GM18951 (cell line): ENCODE measurements around the gene RASSF4.

Experiments used
- POLR2A ChIP-seq: IDR thresholded peaks from 4 replicates; pipeline ENCODE4 v1.6.1; 2011; ENCODE audit warnings: mild to moderate bottlenecking; ENCODE audit not compliant: insufficient read length, insufficient read depth; ENCODE audit errors: extremely low read depth
- in situ Hi-C: fragments of 300-500 bp; cut with MboI; formaldehyde crosslinking; loops from one replicate; pipeline ENCODE4 v1.12.0; 2022; ENCODE audit warnings: low sequenced_read_pairs, mixed read lengths, inconsistent platforms; ENCODE audit not compliant: unreplicated experiment

The RASSF4 gene

GRCh38 chr10:44981172-44982113 is 21.8 kb downstream of the RASSF4 start:
- TF ChIP-seq POLR2A = no peak
- in situ Hi-C loops = no loop called here

GRCh38 chr10:44982114-44982460 is 22.5 kb downstream of the RASSF4 start:
- in situ Hi-C loops = no loop called here
- TF ChIP-seq POLR2A = no peak

GRCh38 chr10:44982496-44982895 is 22.9 kb downstream of the RASSF4 start:
- in situ Hi-C loops = no loop called here
- TF ChIP-seq POLR2A = no peak

DNA sequence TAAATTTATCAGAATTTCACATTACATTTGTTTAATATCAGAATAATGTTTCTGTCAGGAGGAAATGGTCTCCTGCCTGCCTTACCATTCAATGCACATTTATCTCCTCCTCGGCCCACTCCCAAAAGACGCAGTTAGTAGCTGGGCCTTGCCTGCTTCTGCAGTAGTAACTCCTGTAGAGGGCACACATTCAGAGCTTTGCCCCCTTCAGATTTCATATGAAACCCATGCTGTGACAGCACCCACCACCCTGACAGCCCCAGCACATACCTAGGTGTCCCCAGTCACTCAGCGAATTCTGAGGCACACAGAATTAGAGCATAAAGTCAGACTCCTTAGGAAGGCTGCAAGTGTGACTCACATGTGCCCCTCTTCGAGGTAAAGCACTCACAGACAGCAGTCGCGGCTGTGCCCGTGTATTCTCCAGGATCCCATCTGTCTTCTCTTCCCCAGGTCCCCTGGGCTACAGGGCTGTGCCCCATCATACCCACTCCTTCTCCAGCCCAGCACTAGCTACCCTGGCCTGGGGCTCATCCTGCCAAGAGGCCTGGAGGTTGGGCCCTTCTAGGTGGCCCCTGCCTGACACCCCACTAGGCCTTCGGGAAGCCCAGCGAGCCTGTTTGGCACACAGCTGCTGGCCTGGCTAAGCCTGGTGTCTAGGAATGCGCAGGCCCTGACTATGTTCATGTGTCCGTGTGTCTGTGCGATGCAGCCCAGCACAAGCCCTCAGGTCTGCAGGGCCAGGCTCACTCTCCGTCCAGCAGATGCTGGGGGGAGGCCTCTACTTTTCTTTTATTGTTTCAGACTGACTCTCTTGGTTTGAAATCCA is 23.7 kb downstream of the RASSF4 start:
- in situ Hi-C loops = no loop called here
- no peak for TF ChIP-seq POLR2A

DNA sequence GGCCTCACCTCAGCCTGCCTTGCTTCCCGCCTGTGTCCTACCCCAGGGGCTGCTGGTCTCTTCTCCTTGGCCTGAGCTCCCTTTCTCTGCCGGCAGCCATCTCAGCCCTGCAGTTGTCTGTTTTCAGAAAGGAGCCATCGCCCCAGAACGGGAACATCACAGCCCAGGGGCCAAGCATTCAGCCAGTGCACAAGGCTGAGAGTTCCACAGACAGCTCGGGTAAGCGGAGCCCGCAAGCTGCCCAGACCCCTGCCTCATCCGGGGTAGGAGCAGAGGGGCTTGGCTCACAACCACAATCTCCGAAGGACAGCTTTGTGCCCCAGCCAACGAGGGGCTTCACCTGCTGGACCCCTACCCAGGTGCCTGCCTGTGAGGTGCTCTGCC is 24.3 kb downstream of the RASSF4 start:
- no peak for TF ChIP-seq POLR2A

DNA sequence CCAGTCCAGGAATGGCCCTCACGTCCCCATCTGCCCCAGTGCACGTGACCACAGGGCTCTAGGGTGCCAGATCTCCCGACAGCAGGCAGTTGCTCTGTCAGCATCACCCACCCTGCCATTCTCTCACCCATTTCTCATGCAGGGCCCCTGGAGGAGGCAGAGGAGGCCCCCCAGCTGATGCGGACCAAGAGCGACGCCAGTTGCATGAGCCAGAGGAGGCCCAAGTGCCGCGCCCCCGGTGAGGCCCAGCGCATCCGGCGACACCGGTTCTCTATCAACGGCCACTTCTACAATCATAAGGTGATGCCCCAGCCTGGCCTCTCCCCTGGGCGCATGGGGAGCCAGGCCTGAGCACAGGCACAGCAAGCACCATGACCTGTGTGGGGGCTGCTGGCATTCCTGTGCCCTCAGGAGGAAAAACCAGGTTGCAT is 25.1 kb downstream of the RASSF4 start:
- in situ Hi-C loops = no loop called here

More for the DNA sequence above, 24.3 kb downstream of the RASSF4 start:
- in situ Hi-C loops = no loop called here

GRCh38 chr10:44985175-44985681 is 25.6 kb downstream of the RASSF4 start:
- TF ChIP-seq POLR2A = no peak
- in situ Hi-C loops = no loop called here

More for the DNA sequence above, 25.1 kb downstream of the RASSF4 start:
- TF ChIP-seq POLR2A = no peak

DNA sequence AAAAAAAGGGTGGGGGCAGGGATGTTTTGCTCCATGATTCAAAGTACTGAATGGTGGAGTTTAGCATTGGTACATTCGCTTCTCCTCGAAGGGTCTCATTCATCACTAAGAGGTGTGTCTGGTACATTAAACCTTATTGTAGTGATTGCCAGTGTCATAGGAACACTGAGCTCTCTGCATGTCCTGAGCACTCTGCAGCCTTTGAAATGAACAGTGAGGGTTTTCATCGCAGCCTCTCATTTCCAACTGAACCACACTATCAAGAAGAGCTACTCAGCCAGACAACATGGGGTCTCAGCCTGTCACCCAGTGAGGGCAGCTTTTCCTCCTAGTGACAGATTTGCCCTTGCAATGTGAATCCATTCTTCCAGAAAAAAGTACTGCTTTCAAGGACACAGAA is 26.6 kb downstream of the RASSF4 start:
- in situ Hi-C loops = no loop called here
- no peak for TF ChIP-seq POLR2A

- in situ Hi-C loops = no loop called here
- TF ChIP-seq POLR2A = no peak
These were observed 27.1 kb downstream of the RASSF4 start for GRCh38 chr10:44986670-44987069.

- in situ Hi-C loops = no loop called here
These were observed 29.5 kb downstream of the RASSF4 start for GRCh38 chr10:44988957-44989585.

GRCh38 chr10:44989597-44990301 is 30.1 kb downstream of the RASSF4 start:
- in situ Hi-C loops = no loop called here
- no peak for TF ChIP-seq POLR2A

More at GRCh38 chr10:44988957-44989585, 29.5 kb downstream of the RASSF4 start:
- no peak for TF ChIP-seq POLR2A

DNA sequence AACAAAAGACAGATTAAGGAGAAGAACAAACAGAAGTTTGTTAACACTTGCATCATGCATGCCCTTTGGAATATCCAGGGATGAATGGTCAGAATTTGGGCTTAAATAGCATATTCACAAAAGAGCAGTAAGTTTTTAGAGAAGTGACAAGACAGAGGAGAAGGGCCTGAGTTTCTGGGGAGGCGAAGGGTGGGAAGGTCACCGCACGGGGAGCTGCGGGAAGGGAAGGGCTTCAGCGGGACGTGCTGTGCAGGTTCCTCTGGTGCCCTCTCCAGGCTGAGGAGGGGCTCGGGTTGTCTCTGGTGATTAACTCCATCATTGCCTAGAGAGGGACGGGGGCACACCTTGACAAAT is 30.7 kb downstream of the RASSF4 start:
- in situ Hi-C loops = no loop called here
- no peak for TF ChIP-seq POLR2A

DNA sequence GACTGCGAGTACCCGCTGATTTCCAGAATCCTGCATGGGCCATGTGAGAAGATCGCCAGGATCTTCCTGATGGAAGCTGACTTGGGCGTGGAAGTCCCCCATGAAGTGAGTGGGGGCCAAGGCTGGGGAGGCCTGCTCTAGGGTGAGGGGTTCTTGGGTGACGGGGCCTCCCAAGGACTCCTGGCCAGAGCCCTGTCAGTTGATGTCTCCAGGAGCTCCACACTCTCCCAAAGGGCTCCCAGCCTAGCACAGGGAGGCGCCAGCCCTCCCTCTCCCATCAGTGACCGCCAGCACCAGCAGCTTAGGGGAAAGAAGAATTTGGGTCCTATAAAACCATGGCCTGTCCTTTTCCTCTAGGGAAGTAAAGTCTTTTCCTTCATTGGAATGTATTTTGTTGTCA is 31.4 kb downstream of the RASSF4 start:
- in situ Hi-C loops = no loop called here

DNA sequence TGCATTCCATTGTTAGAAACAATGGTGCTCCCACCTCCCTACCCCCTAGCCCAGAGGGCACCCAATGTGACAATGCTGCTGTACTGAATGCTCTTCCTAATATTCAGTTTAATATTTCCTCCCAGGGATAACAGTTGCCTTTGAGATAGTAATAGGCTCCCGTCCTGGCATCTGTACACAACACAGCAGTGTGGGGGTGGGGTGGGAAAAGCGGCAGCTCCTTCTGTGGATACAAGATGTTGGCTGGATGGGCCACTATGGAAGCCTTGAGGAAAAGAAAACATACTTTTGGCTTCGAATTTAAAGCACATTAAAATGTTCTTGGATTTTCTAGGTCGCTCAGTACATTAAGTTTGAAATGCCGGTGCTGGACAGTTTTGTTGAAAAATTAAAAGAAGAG is 32.0 kb downstream of the RASSF4 start:
- TF ChIP-seq POLR2A = no peak
- in situ Hi-C loops = no loop called here

More for the DNA sequence above, 31.4 kb downstream of the RASSF4 start:
- TF ChIP-seq POLR2A = no peak
